GM21737 (cell line): ENCODE data around the gene MAOA.

ENCODE experiments used
- ATAC-seq: cut with Tn5 transposase; IDR thresholded peaks from one replicate; pipeline ENCODE4 v1.9.1; 2021; ENCODE audit warnings: mild to moderate bottlenecking, moderate library complexity; ENCODE audit not compliant: unreplicated experiment

MAOA gene

DNA sequence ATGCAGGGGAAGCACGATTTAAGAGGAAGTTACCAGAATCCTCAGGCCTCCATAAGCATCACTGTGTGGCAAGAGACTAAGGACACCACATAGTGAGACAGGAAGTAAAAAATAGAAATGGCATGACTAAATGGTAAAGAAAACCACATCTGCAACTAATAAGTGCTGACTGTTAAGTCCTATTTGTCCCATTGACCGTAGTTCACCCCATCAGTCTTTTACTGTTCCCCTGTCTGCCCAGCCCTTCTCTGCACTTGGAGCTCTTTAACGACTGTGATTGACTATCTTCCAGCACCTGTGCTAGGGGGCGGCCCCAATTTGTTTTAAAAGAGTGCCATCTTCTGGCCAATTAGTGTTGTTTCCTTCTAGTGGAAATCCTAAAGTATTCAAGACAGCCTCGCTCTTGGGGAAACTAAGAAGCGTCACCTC, 94.2 kb downstream of the MAOA start:
- no peak for ATAC-seq

DNA sequence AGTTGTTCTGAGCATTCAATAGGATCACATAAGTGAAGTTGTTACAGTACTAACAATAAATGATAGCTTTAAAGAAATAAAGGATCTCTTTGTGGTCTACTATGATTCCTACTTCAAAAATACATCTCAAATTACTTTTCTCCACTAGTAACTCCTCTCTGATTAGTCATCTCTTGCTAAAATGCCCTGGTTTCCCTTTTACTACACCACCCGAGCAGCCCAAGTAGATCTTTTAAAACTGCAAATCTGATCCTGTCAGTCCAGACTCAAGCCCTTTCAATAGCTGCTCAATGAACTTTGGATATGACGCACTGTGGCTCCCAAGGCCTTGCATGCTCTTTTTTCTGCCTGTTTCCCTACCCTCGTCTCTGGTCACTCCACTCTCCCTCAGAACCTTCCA, 97.5 kb downstream of the MAOA start:
- no peak for ATAC-seq

DNA sequence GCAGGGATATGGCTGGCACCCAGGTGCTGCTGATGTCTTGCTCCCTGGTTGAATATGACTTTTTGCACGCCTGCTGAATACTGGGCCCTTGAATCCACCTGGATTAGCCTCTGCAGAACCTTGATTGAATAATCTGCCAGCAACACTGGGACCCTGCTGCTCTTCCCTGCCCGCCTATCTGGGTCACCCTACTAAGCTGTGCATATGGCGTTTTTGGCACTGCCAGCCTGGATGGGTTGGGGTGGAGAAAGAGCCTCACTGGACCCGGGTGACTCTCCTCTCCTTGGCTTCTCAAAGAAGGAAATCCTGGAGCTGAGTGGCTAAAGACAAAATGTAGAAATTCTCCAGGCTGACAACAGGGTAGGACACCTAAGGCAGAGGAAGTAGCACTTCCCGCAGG, 100.0 kb downstream of the MAOA start:
- ATAC-seq: no peak

DNA sequence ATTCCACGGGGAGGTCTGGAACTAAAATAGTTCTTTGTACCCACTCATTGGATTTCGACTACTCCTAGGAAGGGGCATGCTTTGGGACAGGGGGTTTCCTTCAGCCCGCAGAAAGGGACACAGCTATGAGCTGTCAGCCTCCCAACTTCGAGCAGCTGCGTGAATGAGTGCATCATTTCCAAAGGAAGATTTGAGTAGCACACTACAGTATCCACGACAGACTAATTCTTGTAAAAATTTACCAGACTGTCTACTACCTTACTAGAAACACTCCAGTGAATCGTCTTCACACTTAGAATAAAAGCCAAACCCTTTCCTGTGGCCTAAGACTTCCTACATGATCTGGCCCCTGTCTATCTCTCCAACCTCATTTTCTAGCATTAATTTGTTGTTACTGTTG, 101.9 kb downstream of the MAOA start:
- ATAC-seq: no peak

GRCh38 chrX:43785930-43786591, 130.0 kb downstream of the MAOA start:
- ATAC-seq: no peak
